Nephron (organoid): ENCODE measurements around the gene ABHD17B.

Experiments
- H3K27ac Mint-ChIP-seq, 3 experiments: 2 replicates each; pipeline ENCODE4 v1.8.0; 2020; ENCODE audit warnings: mixed read lengths in 3 of 3, mild to moderate bottlenecking in 2 of 3, moderate library complexity in 1 of 3
- H3K27me3 Mint-ChIP-seq: 2 replicates; pipeline ENCODE4 v1.8.0; 2021; ENCODE audit warnings: low read depth, mild to moderate bottlenecking, moderate library complexity, mixed read lengths
- H3K36me3 Mint-ChIP-seq: 2 replicates; pipeline ENCODE4 v1.8.0; 2020; ENCODE audit warnings: low read depth, mixed read lengths
- H3K4me1 Mint-ChIP-seq: 2 replicates; pipeline ENCODE4 v1.8.0; 2020; ENCODE audit warnings: mixed read lengths
- H3K4me3 Mint-ChIP-seq, 3 experiments: 2 replicates each; pipeline ENCODE4 v1.8.0; 2020; ENCODE audit warnings: mild to moderate bottlenecking in 3 of 3, mixed read lengths in 3 of 3, moderate library complexity in 2 of 3
- H3K9me3 Mint-ChIP-seq: 2 replicates; pipeline ENCODE4 v1.8.0; 2020; ENCODE audit warnings: mixed read lengths
- TF ChIP-seq, protein P1 (sequence below), 3 experiments: fragments of 200-600 bp; sonication (generic); IDR thresholded peaks; one replicate each; pipeline ENCODE4 v1.5.0; 2021; ENCODE audit warnings: antibody characterized with exemption in 3 of 3; ENCODE audit not compliant: unreplicated experiment in 3 of 3

The ABHD17B gene

DNA sequence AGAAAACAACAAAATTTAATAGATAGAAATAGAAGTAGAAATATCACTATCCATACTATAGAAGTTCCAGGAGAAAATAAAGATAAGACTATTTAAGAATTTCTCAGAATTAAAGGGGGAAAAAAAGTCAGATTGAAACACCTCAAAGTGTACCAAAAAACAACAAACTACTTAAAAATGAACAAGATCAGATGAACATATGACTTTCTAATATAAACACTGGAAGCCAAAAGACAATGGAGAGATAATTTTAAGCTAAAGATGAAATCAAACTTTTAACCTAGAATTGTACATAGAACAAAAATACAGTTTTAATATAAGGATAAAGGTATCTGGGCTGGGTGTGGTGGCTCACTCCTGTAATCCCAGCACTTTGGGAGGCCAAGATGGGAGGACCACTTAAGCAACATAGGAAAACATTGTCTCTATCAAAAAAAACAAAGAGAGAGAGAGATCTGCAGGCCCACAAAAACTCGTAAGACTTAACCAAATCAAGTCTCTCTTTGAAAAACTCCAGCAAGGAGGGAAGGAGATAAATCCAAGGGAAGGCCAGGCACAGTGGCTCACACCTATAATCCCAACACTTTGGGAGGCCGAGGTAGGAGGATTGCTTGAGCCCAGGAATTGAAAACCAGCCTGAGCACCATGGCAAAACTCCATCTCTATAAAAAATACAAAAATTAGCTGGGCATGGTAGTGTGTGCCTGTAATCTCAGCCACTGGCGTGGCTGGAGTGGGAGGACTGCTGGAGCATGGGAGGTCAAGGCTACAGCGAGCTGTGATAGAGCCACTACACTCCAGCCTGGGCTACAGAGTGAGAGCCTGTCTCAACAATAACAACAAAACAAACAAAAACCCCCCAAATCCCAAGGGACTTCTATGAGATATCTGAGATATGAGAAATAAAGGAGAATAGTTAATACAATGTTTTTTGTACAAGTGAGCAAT is 32.4 kb downstream of the ABHD17B start:
- Mint-ChIP-seq H3K9me3 (peaks cover 55% of the 10 kb centered on the region), H3K36me3 (peaks cover 75% of the 10 kb centered on the region), H3K4me3 (no peak overlapping the region), H3K27ac (no peak overlapping the region), H3K27me3 (no peaks in the 10 kb centered on the region), H3K4me1 (no peaks in the 10 kb centered on the region)
- TF ChIP-seq, protein P1, sequence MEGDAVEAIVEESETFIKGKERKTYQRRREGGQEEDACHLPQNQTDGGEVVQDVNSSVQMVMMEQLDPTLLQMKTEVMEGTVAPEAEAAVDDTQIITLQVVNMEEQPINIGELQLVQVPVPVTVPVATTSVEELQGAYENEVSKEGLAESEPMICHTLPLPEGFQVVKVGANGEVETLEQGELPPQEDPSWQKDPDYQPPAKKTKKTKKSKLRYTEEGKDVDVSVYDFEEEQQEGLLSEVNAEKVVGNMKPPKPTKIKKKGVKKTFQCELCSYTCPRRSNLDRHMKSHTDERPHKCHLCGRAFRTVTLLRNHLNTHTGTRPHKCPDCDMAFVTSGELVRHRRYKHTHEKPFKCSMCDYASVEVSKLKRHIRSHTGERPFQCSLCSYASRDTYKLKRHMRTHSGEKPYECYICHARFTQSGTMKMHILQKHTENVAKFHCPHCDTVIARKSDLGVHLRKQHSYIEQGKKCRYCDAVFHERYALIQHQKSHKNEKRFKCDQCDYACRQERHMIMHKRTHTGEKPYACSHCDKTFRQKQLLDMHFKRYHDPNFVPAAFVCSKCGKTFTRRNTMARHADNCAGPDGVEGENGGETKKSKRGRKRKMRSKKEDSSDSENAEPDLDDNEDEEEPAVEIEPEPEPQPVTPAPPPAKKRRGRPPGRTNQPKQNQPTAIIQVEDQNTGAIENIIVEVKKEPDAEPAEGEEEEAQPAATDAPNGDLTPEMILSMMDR (IDR thresholded peaks at IDR 0.05; ENCODE audit: unreplicated experiment in 3 of 3): no peak

DNA sequence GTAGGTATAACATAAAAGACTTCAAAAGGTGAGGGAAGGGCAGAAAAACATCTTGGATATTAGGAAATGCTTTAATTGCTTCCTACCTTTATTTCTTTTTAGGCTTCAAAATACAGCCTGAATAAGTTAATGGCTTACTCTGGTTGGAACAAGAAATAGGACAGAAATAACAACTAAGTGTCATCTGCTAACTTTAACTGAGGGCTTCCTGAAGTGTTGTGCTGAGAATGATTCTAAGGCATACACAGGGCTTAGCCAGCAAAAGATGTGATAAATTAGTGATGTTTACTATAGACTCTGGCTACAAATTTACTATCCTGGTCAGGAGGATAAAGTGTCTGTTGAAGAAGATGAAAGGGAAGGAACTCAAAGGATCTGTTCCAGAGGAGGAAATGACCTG is 34.2 kb downstream of the ABHD17B start:
- no peaks in the 10 kb centered on the region for H3K27me3 Mint-ChIP-seq

DNA sequence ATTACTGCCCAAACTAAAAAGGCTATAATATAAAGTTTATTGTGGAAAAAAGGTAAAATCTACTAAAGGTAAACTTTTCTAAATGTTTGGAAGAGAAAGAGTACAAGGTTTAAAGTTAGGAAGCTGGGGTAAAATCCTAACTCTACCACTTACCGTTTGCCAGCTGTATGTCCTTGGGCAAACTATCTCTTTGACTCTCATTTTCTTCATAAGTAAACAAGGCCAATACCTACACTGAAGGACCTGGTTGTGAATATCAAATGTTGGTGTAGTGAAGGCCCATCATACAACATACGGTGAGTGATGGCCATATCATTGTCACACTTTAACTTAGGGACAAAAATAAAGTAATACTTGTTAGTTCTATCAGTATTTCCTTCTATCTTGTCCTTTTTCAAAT is 34.9 kb downstream of the ABHD17B start:
- no peaks in the 10 kb centered on the region for H3K27me3 Mint-ChIP-seq
- H3K36me3 Mint-ChIP-seq: peaks cover 56% of the 10 kb centered on the region
- TF ChIP-seq, protein P1 (IDR thresholded peaks at IDR 0.05; ENCODE audit: unreplicated experiment in 3 of 3): no peak
- no peak overlapping the region for H3K4me3 Mint-ChIP-seq
- peaks cover 36% of the 10 kb centered on the region for H3K9me3 Mint-ChIP-seq
- H3K4me1 Mint-ChIP-seq: no peaks in the 10 kb centered on the region
- H3K27ac Mint-ChIP-seq: no peak overlapping the region

More for the DNA sequence above, 34.2 kb downstream of the ABHD17B start:
- TF ChIP-seq, protein P1 (IDR thresholded peaks at IDR 0.05; ENCODE audit: unreplicated experiment in 3 of 3): no peak
- Mint-ChIP-seq H3K4me1 (no peaks in the 10 kb centered on the region), H3K27ac (no peak overlapping the region), H3K9me3 (peaks cover 43% of the 10 kb centered on the region), H3K4me3 (no peak overlapping the region), H3K36me3 (peaks cover 62% of the 10 kb centered on the region)

DNA sequence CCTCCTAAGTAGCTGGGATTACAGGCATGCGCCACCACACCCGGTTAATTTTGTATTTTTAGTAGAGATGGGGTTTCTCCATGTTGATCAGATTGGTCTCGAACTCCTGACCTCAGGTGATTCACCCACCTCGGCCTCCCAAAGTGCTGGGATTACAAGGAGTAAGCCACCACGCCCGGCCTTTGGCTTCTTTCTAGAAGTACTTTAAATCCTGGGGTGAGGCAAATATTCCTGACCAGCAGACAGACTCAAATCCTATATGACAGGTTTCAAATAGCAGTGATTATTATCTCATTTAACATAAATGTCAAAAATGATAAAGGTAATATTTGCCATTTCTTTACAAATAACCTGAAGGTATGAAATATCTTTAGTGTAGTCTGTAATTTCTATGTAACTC is 35.6 kb downstream of the ABHD17B start:
- Mint-ChIP-seq H3K4me3 (no peak overlapping the region), H3K9me3 (peaks cover 30% of the 10 kb centered on the region), H3K4me1 (no peaks in the 10 kb centered on the region), H3K36me3 (peaks cover 56% of the 10 kb centered on the region), H3K27ac (no peak overlapping the region), H3K27me3 (no peaks in the 10 kb centered on the region)
- TF ChIP-seq, protein P1 (IDR thresholded peaks at IDR 0.05; ENCODE audit: unreplicated experiment in 3 of 3): no peak

DNA sequence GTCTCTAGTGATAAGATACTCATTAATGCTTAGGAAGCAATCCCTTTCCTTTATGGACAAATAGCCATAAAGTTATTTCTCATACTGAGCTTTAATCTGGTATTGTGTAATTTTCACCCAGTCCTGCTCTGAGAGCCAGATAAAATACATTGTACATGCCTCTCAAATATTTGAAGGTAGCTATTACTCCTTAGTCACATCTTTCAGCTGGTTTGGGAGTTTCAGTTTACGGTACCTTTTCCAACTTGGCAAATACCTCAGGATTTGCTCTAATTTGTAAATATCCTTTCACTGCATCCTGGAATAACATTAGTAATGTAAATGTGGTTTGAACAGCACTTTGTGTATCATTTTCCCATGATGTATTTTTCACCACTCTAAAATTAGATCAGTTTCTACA is 47.4 kb downstream of the ABHD17B start:
- no peaks in the 10 kb centered on the region for H3K27me3 Mint-ChIP-seq
- H3K4me1 Mint-ChIP-seq: no peaks in the 10 kb centered on the region
- peaks cover 29% of the 10 kb centered on the region for H3K9me3 Mint-ChIP-seq
- H3K36me3 Mint-ChIP-seq: peaks cover 72% of the 10 kb centered on the region
- no peak overlapping the region for H3K4me3 Mint-ChIP-seq
- TF ChIP-seq, protein P1 (IDR thresholded peaks at IDR 0.05; ENCODE audit: unreplicated experiment in 3 of 3): no peak
- H3K27ac Mint-ChIP-seq: no peak overlapping the region

DNA sequence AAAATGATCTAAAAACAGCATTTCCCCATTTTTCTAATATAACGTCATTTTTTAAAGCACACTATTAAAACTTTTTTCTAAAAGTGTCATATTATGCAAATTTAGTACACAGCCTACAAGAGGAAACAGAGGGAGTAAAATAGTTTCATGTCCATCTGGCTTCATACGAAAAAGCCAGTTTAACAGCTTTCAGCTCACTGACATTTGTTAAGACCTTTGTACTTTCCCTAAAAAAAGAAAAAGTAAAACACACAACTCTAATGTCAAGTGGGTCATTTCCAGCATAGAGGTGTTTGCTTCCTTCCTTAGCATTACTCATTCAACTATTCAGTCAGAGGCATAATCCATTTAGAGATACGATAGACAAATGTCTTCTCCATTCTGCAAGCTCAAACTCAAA is 49.4 kb downstream of the ABHD17B start:
- H3K27me3 Mint-ChIP-seq: no peaks in the 10 kb centered on the region
- TF ChIP-seq, protein P1 (IDR thresholded peaks at IDR 0.05; ENCODE audit: unreplicated experiment in 3 of 3): no peak
- peaks cover 70% of the 10 kb centered on the region for H3K36me3 Mint-ChIP-seq
- H3K4me3 Mint-ChIP-seq: no peak overlapping the region
- no peaks in the 10 kb centered on the region for H3K4me1 Mint-ChIP-seq
- no peak overlapping the region for H3K27ac Mint-ChIP-seq
- H3K9me3 Mint-ChIP-seq: peaks cover 36% of the 10 kb centered on the region
